GM12891 (cell line): Measurements from ENCODE around the gene EID3.

ENCODE experiments used
- DNase-seq: peaks from one replicate; pipeline ENCODE4 v3.0.0; 2011; ENCODE audit warnings: low spot score; ENCODE audit not compliant: insufficient read length
- FAIRE-seq: peaks from 2 replicates; lab custom pipeline; 2011; peaks lifted over from hg19 to GRCh38; lab: Jason Lieb, UNC
- PAX5 ChIP-seq: IDR thresholded peaks from 2 replicates; pipeline ENCODE4 v1.6.1; 2011; ENCODE audit warnings: low read length, moderate library complexity, mild to moderate bottlenecking; ENCODE audit not compliant: insufficient read depth, severe bottlenecking
- POLR2A ChIP-seq: IDR thresholded peaks from 2 replicates; pipeline ENCODE4 v1.6.1; 2011; ENCODE audit warnings: low read depth, low read length, control low read depth
- POLR2AphosphoS5 ChIP-seq: IDR thresholded peaks from 2 replicates; pipeline ENCODE4 v1.6.1; 2011; ENCODE audit warnings: low read depth, low read length, control low read depth
- POU2F2 ChIP-seq: IDR thresholded peaks from 2 replicates; pipeline ENCODE4 v1.6.1; 2011; ENCODE audit warnings: low read depth, mild to moderate bottlenecking, control low read depth, low read length, moderate library complexity
- SPI1 ChIP-seq: IDR thresholded peaks from 2 replicates; pipeline ENCODE4 v1.6.1; 2011; ENCODE audit warnings: low read depth, low read length, control low read depth
- TAF1 ChIP-seq: IDR thresholded peaks from 2 replicates; pipeline ENCODE4 v1.6.1; 2011; ENCODE audit warnings: low read depth, low read length, control low read depth

EID3 gene

DNA sequence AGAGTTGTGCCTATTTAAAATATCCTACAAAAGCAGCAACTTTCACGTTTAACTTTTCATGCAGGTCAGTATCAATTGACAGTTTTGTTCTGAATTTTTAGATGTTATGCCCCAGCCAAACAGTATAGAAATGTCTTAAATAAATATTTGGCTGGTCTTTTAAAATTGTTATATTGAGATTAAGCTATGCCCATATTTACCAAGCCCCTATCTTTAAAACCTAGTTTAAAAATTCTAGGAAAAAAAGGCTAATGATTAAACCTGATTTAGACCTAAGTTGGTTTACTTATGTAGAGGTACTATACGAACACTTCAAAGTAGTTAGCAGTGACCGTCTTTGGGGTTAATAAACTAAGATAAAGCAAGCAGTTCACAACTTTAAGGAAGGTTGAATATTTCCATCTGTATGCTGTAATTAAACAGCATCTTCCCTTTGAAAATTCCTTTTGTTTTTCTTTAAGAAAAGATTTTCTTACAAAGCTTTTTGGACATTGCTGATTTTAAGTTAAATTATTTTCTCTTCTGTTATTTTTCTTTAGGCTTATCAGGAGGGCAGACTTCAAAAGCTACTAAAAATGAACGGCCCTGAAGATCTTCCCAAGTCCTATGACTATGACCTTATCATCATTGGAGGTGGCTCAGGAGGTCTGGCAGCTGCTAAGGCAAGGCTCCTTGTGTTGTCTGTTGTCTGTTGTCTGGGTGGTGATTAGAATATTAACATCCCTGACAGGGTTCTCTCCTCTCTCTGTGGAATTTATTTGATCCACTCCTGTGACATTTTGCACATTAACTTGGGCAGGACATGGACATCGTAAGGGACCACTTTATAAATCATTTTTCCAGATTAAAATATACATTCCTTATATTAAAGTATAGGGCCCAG lies 7.5 kb downstream of the EID3 start:
- DNase-seq = no peak
- FAIRE-seq = no peak
- TF ChIP-seq POU2F2 (no peak), PAX5 (no peak), SPI1 (no peak), POLR2A (no peak), TAF1 (no peak)

DNA sequence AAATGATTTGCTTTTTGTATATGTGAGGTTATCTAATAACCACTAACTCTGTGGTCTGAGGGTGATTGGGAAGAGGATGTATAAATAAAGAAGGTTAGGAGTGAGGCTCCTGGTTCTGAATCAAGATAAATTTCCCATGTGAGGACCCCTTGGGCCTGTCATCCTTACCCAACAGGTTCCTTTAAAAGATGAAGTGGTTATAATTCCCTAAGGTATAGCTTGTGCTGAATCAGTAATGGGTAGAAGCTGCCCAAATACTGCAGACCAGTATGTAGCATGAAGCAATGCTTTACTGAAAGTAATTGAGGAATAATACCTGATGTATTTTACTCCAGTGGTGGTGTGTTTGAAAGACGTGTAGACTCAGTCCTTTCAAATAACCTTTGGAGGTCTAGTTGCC lies 8.7 kb downstream of the EID3 start:
- TF ChIP-seq TAF1 (no peak), POLR2A (no peak), PAX5 (no peak), SPI1 (no peak), POU2F2 (no peak), POLR2AphosphoS5 (no peak)
- DNase-seq = no peak
- FAIRE-seq = no peak

DNA sequence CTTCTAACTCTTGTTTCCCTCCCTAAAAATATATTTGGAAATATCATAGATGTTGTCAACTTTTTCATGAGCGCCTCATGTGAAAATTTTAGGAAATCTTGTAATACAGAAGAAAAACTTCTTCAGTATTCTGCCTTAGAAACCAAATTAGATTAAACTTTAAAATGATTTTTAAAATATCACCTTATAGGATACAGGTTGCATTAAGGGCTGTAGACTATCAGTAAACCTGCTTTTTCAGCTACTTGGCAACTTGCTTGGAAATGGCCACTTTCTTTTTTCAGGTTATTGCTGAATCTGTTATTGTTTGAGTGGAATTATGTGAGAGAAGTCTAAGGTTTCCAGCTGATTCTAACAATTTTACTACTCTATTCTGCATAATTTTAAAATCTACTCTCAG lies 9.1 kb downstream of the EID3 start:
- DNase-seq (no peak), FAIRE-seq (no peak)
- TF ChIP-seq POU2F2 (no peak), POLR2AphosphoS5 (no peak), SPI1 (no peak), PAX5 (no peak), POLR2A (no peak), TAF1 (no peak)

DNA sequence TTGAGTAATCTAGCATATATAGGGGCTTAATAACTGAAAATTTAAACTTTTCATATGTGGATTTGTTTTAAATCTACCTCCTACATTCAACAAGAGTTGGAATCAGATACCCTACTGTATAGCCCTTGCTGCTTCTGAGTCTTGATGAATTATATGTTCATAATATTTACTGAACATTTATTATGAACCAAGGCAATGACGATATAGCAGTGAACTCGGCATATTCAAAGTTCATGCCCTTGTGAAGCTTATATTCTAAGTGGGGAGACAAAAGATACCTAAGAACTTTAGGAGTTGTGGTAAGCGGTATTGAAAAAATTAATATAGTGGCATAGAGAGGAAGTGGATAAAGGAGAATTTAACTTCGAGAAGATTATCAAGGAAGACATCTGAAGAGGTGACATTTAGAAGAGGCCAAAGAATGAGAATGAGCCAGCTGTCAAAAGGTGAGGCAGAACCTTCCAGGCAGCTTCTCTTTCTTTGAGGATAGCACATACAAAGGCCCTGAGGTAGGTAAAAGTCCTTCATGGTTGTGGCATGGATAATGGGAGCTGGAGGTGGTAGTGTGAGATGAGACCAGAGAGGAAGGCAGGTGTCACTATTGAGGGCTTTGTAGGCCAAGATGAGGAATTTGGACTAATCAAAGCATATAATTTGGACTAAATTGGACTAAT lies 10.2 kb downstream of the EID3 start:
- DNase-seq (no peak), FAIRE-seq (no peak)
- no peak for TF ChIP-seq SPI1
- TF ChIP-seq POLR2AphosphoS5 = no peak
- no peak for TF ChIP-seq POU2F2
- no peak for TF ChIP-seq POLR2A
- TF ChIP-seq TAF1 = no peak
- no peak for TF ChIP-seq PAX5

DNA sequence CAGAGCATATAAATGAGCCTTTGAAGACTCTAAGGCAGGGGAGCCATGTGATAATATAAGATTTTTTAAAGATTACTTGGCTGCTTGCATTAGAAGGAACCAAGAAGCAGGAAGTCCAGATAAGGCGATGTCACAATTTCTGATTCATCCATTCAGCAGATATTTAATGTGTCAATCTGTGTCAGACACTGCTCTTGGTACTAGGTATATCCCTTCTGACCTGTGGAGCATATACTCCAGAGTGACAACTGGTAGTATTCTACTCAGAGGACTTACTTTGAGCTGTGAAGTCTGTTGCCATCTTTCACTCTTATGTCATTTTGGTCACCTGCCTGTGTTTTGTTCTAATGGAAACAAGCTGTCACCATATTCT lies 10.7 kb downstream of the EID3 start:
- FAIRE-seq (no peak), DNase-seq (no peak)
- TF ChIP-seq SPI1 (no peak), TAF1 (no peak), PAX5 (no peak), POLR2A (no peak), POLR2AphosphoS5 (no peak), POU2F2 (no peak)

DNA sequence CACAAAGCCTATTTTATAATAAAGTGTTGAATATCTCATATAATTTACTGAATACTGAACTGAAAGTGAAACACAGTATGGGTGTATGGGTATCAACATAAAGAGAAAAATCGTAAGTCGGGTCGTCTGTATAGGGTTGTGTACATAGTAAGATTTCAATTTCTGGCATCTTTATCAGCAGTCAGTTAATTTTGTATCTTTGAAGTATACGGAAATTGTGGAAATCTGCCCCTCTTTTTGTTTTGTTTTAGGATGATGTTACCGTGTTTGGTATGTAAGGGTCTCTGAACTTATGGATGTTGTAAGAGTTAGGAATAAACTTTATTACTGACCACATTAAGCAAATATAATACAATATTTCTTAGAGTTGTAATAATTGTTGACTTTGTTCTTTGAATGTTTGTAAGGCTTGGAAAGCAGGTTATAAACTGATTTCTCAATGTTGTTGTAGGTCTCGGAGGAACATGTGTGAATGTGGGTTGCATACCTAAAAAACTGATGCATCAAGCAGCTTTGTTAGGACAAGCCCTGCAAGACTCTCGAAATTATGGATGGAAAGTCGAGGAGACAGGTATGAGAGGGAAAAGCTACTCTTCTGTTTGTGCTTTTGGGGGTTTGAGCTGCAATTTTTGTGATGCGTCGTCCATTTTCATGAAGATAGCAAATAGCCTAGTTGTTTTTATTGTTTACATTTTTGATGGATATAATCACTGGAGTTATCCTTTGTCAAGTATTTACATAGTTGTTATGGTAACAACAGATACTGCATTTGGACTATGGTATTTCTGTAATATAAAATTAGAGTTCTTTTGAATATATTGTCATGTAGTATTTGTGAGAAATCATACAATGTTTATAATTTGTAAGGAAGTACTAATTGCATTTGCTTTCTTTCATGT lies 12.0 kb downstream of the EID3 start:
- DNase-seq (no peak), FAIRE-seq (no peak)
- TF ChIP-seq POLR2AphosphoS5 (no peak), TAF1 (no peak), POU2F2 (no peak), SPI1 (no peak), POLR2A (no peak), PAX5 (no peak)

DNA sequence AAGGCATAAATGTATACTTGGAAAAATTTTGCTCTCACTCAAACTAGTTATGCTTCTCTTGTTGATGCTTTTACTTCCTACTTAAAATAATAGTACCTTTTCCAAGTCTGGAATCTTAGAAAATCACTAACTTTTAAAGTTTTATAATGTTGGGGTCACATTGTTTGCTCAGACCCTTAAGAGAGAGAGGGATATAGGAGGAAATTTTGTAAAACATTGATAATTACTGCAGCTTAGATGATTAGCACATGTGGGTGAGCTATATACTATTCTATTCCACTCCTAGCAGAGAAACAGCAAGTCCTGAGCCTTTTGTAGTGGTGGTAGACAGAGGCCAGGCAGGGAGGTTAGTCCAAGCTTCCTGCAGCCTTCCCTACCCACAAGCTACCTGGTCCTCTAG lies 13.4 kb downstream of the EID3 start:
- TF ChIP-seq SPI1 = no peak
- no peak for TF ChIP-seq POLR2AphosphoS5
- no peak for TF ChIP-seq POLR2A
- TF ChIP-seq POU2F2 = no peak
- TF ChIP-seq PAX5 = no peak
- no peak for TF ChIP-seq TAF1
- FAIRE-seq (no peak), DNase-seq (no peak)

DNA sequence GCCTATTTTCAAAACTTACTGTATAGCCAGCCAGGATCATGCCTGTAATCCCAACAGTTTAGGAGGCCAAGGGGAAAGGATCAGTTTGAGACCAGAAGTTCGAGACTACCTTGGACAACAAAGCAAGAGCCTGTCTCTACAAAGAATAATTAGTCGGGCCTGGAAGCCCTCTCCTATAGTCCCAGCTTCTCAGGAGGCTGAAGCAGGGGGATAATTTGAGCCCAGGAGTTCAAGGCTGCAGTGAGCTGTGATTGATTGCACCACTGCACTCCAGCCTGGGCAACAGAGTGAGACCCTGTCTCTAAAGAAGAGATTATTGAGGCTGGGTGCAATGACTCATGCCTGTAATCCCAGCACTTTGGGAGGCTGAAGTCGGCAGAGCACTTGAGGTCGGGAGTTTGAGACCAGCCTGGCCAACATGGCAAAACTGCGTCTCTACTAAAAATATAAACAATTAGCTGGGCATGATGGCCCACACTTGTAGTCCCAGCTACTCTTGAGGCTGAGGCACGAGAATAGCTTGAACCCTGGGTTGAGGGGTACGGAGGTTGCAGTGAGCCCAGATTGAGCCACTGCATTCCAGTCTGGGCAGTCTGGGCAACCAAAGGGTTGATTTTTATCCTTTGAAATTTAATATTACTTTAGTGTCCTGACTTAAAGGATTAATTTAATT lies 14.1 kb downstream of the EID3 start:
- TF ChIP-seq TAF1 (no peak), PAX5 (no peak), POLR2A (no peak), POU2F2 (no peak)
- no peak for DNase-seq
- FAIRE-seq = no peak
